Tibial artery (tissue), 4 donors: Measurements from ENCODE around the gene PIK3R1.

Experiments
- DNase-seq, 2 donors: peaks; one replicate each; pipeline ENCODE4 v3.0.0-alpha.2; 2019
- H3K27ac ChIP-seq, 2 donors: fragments of 200-600 bp; sonication (generic) in 1 of 2; 1 replicate in 1 of 2; 2 replicates in 1 of 2; pipeline ENCODE4 v1.5.1; 2018 to 2019; ENCODE audit warnings: mild to moderate bottlenecking in 1 of 2
- H3K27me3 ChIP-seq, 2 donors: fragments of 200-600 bp; sonication (generic) in 1 of 2; one replicate each; pipeline versions ENCODE4 v1.5.1 to v1.6.0; 2016 to 2019
- H3K36me3 ChIP-seq, 3 donors: fragments of 200-600 bp; sonication (generic) in 2 of 3; one replicate each; pipeline ENCODE4 v1.5.1; 2016 to 2019; ENCODE audit warnings: mild to moderate bottlenecking in 2 of 3
- H3K4me1 ChIP-seq, 4 donors: fragments of 200-600 bp; sonication (generic) in 2 of 4; 1 replicate in 3 of 4; 2 replicates in 1 of 4; pipeline ENCODE4 v1.5.1; 2016 to 2019
- H3K4me3 ChIP-seq, 2 donors: fragments of 200-600 bp; sonication (generic) in 1 of 2; 1 replicate in 1 of 2; 2 replicates in 1 of 2; pipeline ENCODE4 v1.5.1; 2018 to 2019; ENCODE audit warnings: mild to moderate bottlenecking in 2 of 2
- H3K9me3 ChIP-seq, 3 donors: fragments of 200-600 bp; sonication (generic) in 1 of 3; one replicate each; pipeline ENCODE4 v1.5.1; 2016 to 2019
- intact Hi-C: fragments of 100-400 bp; cut with DNase I; formaldehyde crosslinking; loops from one replicate; pipeline ENCODE4 v1.15.0; 2023; ENCODE audit warnings: low total_unique reads
- TF ChIP-seq, protein P1 (sequence below), 2 experiments: fragments of 200-600 bp in 1 of 2; fragments of 450-650 bp in 1 of 2; IDR thresholded peaks; one replicate each; pipeline ENCODE4 v1.5.1; 2017 to 2019; ENCODE audit warnings: antibody characterized with exemption in 2 of 2, mild to moderate bottlenecking in 1 of 2, moderate library complexity in 1 of 2

Gene PIK3R1

DNA sequence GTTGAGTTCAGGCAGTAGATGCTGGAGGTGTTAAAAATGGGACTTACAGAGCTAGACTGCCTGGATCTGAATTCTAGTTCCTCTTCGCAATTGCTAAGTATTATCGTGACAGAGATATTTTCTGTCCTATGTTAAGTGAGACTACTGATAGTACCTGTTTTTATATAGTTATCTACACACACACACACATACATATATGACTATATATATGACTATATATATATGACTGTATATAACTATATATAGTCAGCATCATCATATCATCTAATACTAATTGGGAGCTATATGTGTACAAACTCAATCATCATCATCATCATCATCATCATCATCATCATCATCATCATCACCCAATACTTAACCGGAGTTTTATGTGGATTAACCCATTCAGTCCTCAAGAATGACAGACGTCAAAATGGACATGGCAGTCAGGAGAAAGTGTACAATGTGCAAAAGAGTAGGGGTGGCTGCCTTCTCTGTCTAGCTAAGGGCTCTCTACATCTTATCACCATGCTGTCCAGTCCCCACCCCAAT lies 7.3 kb downstream of the PIK3R1 start:
- Histone ChIP-seq H3K27ac (no peak overlapping the region), H3K4me1 (peaks cover 0 to 84% (median 47%) of the 10 kb centered on the region in 4 donors), H3K4me3 (no peak overlapping the region), H3K9me3 (no peaks in the 10 kb centered on the region), H3K27me3 (no peaks in the 10 kb centered on the region), H3K36me3 (peaks cover 19% of the 10 kb centered on the region in 3 donors)
- DNase-seq: no peak
- TF ChIP-seq, protein P1, sequence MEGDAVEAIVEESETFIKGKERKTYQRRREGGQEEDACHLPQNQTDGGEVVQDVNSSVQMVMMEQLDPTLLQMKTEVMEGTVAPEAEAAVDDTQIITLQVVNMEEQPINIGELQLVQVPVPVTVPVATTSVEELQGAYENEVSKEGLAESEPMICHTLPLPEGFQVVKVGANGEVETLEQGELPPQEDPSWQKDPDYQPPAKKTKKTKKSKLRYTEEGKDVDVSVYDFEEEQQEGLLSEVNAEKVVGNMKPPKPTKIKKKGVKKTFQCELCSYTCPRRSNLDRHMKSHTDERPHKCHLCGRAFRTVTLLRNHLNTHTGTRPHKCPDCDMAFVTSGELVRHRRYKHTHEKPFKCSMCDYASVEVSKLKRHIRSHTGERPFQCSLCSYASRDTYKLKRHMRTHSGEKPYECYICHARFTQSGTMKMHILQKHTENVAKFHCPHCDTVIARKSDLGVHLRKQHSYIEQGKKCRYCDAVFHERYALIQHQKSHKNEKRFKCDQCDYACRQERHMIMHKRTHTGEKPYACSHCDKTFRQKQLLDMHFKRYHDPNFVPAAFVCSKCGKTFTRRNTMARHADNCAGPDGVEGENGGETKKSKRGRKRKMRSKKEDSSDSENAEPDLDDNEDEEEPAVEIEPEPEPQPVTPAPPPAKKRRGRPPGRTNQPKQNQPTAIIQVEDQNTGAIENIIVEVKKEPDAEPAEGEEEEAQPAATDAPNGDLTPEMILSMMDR (IDR thresholded peaks at IDR 0.05): no peak
- intact Hi-C loops: no loop called here

GRCh38 chr5:68223904-68224303 lies 8.3 kb downstream of the PIK3R1 start:
- peak overlapping the region in 1 of 2 donors; percentile 20 for H3K27ac ChIP-seq
- intact Hi-C loops: no loop called here
- H3K27me3 ChIP-seq: no peaks in the 10 kb centered on the region

GRCh38 chr5:68224509-68225187 lies 9.1 kb downstream of the PIK3R1 start:
- no peak for DNase-seq
- no peaks in the 10 kb centered on the region for H3K9me3 ChIP-seq
- peak overlapping the region in 1 of 2 donors; percentile 20 for H3K27ac ChIP-seq
- no peaks in the 10 kb centered on the region for H3K27me3 ChIP-seq
- H3K4me3 ChIP-seq: no peak overlapping the region
- TF ChIP-seq, protein P1 (IDR thresholded peaks at IDR 0.05): no peak
- peaks cover 0 to 76% (median 47%) of the 10 kb centered on the region in 4 donors for H3K4me1 ChIP-seq
- peaks cover 24 to 29% (median 25%) of the 10 kb centered on the region in 3 donors for H3K36me3 ChIP-seq
- intact Hi-C loops: no loop called here

More at GRCh38 chr5:68223904-68224303, 8.3 kb downstream of the PIK3R1 start:
- DNase-seq: no peak
- peaks cover 0 to 76% (median 47%) of the 10 kb centered on the region in 4 donors for H3K4me1 ChIP-seq
- H3K4me3 ChIP-seq: no peak overlapping the region
- TF ChIP-seq, protein P1 (IDR thresholded peaks at IDR 0.05): no peak
- peaks cover 24 to 29% (median 25%) of the 10 kb centered on the region in 3 donors for H3K36me3 ChIP-seq
- no peaks in the 10 kb centered on the region for H3K9me3 ChIP-seq

DNA sequence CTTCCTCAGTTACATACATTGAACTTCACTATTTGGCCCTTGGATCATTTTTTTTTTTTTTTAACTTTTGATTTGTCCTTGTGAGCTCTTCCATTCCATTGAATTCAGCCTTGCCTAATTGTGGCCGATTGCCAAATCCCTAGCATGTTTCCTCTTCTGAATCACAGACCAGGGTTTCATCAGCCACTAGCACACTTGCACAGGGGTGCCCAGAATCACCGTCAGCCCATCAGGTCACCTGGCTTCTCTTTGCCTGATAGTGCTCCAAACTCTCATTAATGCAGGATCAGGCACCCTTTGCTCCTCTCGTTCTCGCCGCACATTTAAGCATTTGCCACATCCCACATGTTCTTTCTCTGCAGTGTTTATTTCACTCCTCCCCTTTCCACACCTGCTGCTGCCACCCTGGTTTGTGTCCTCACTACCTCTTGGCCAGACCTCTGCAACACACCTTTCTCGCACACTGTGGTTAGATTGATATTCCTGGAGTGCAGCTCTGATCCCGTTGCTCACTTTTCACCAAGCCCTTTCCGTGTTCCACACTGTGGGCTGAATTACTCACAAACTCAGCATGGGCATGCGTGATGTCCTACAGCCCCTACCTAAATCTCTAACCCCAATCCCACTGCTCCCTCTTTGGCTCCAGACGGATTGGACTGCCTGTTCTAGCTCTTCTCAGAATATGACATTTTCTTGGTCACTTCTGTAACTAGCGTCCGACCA lies 9.8 kb downstream of the PIK3R1 start:
- TF ChIP-seq, protein P1 (IDR thresholded peaks at IDR 0.05): no peak
- Histone ChIP-seq H3K4me1 (peaks cover 0 to 76% (median 50%) of the 10 kb centered on the region in 4 donors), H3K36me3 (peaks cover 25 to 29% (median 29%) of the 10 kb centered on the region in 3 donors), H3K27me3 (no peaks in the 10 kb centered on the region), H3K4me3 (no peak overlapping the region), H3K27ac (peak overlapping the region in 1 of 2 donors; percentile 20), H3K9me3 (no peaks in the 10 kb centered on the region)
- DNase-seq: peak; percentile 77 to 82
- intact Hi-C loops: no loop called here

DNA sequence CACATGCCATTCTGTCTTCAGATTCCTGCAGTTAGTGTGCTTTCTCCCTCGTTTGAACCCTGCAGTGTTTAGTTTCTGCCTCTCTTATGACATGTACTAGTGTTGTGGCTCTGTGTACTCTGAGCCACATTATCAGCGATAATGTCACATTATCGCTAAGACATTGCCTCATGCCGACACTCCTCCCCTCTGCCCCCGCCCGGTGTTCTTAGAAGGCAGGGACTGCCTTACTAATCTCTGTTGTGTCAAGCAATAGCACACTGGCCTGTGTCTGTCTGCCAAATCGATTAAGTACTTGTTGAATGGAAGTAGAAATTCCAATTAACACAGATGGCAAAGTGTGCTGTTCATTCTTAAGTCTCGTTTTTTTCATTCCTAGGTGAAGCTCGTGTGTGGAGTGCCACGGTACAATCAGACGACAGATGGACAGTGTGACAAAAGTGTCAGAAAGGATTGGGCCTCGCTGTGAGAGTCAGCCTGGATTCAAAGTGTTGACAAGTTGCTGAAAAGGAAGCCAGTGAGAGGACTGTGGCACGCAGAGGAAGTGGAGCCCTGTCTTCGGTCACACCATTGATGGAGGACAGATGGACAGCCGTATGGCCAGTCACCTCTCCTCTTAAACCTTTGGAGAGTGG lies 10.5 kb downstream of the PIK3R1 start:
- Histone ChIP-seq H3K4me3 (no peak overlapping the region), H3K27me3 (no peaks in the 10 kb centered on the region), H3K27ac (no peak overlapping the region), H3K4me1 (peaks cover 0 to 78% (median 54%) of the 10 kb centered on the region in 4 donors), H3K36me3 (peaks cover 28 to 36% (median 35%) of the 10 kb centered on the region in 3 donors), H3K9me3 (no peaks in the 10 kb centered on the region)
- DNase-seq: no peak
- TF ChIP-seq, protein P1 (IDR thresholded peaks at IDR 0.05): no peak
- intact Hi-C loops: no loop called here
